ENCODE data around the gene SCN1A. TPM values are rescaled to one million over a fixed set of nuclear protein-coding genes. Genes with fewer than 3 reads are reported as not detected.

Gene SCN1A
- polyA plus RNA-seq, 1 donor (not counting 4 experiments of a cell fraction or from before 2014, with no cell fraction given), result not detected

GRCh38 chr2:166044853-166045483 lies 82.9 kb downstream of the SCN1A start:
- FAIRE-seq (no peak), DNase-seq (ENCODE audit: low read depth, low spot score) (no peak)
- dilution Hi-C loops (cut with MboI; ENCODE audit: extremely low pct_ligation_motif_present, low sequenced_read_pairs), result no loop called here
- no peaks in the 10 kb centered on the region for H3K27me3 ChIP-seq (ENCODE audit: control insufficient read depth, extremely low read depth, insufficient read depth, low read length)
- no peaks in the 10 kb centered on the region for H3K79me2 ChIP-seq (ENCODE audit: control insufficient read depth, insufficient read depth, low read length)
- no peaks in the 10 kb centered on the region for H3K9me3 ChIP-seq (ENCODE audit: control insufficient read depth, low read depth, low read length)
- H3K9ac ChIP-seq (ENCODE audit: control insufficient read depth, extremely low read depth, insufficient read depth, low read length), result no peak overlapping the region
- H3K27ac ChIP-seq (ENCODE audit: control insufficient read depth, insufficient read depth, low read length), result no peak overlapping the region
- no peak overlapping the region for H3K4me2 ChIP-seq (ENCODE audit: control insufficient read depth, extremely low read depth, insufficient read depth, low read depth, low read length)
- H4K20me1 ChIP-seq (ENCODE audit: control insufficient read depth, extremely low read depth, insufficient read depth, low read length), result no peaks in the 10 kb centered on the region
- no peaks in the 10 kb centered on the region for H3K36me3 ChIP-seq (ENCODE audit: control insufficient read depth in 2 of 2, extremely low read depth in 1 of 2, insufficient read depth in 2 of 2, low read length in 2 of 2)
- no peaks in the 10 kb centered on the region for H3K4me1 ChIP-seq (ENCODE audit: control insufficient read depth, extremely low read depth, insufficient read depth, low read length)
- no peak overlapping the region for H2AFZ ChIP-seq (ENCODE audit: control insufficient read depth, low read length)
- TF ChIP-seq CTCF (optimal IDR thresholded peaks at IDR 0.05 in 1 of 3, IDR thresholded peaks at IDR 0.05 in 1 of 3, conservative IDR thresholded peaks at IDR 0.05 in 1 of 3; ENCODE audit: extremely low read depth in 1 of 3, insufficient read depth in 2 of 3, low read length in 3 of 3), result no peak
- no peak for TF ChIP-seq EZH2 (IDR thresholded peaks at IDR 0.05; ENCODE audit: low read length)
- H3K4me3 ChIP-seq (ENCODE audit: control insufficient read depth in 2 of 3, extremely low read depth in 1 of 3, insufficient read depth in 2 of 3, low read depth in 1 of 3, low read length in 3 of 3), result no peak overlapping the region
- H3K9me1 ChIP-seq (ENCODE audit: control insufficient read depth, extremely low read depth, insufficient read depth, low read length), result no peaks in the 10 kb centered on the region

GRCh38 chr2:166042768-166043390 lies 84.9 kb downstream of the SCN1A start:
- Histone ChIP-seq H3K4me2 (ENCODE audit: control insufficient read depth, extremely low read depth, insufficient read depth, low read depth, low read length) (no peak overlapping the region), H3K9ac (ENCODE audit: control insufficient read depth, extremely low read depth, insufficient read depth, low read length) (no peak overlapping the region), H3K36me3 (ENCODE audit: control insufficient read depth in 2 of 2, extremely low read depth in 1 of 2, insufficient read depth in 2 of 2, low read length in 2 of 2) (no peaks in the 10 kb centered on the region), H4K20me1 (ENCODE audit: control insufficient read depth, extremely low read depth, insufficient read depth, low read length) (no peaks in the 10 kb centered on the region), H3K4me3 (ENCODE audit: control insufficient read depth in 2 of 3, extremely low read depth in 1 of 3, insufficient read depth in 2 of 3, low read depth in 1 of 3, low read length in 3 of 3) (no peak overlapping the region), H3K9me3 (ENCODE audit: control insufficient read depth, low read depth, low read length) (no peaks in the 10 kb centered on the region), H3K27ac (ENCODE audit: control insufficient read depth, insufficient read depth, low read length) (no peak overlapping the region), H2AFZ (ENCODE audit: control insufficient read depth, low read length) (no peak overlapping the region), H3K27me3 (ENCODE audit: control insufficient read depth, extremely low read depth, insufficient read depth, low read length) (no peaks in the 10 kb centered on the region), H3K9me1 (ENCODE audit: control insufficient read depth, extremely low read depth, insufficient read depth, low read length) (no peaks in the 10 kb centered on the region), H3K79me2 (ENCODE audit: control insufficient read depth, insufficient read depth, low read length) (no peaks in the 10 kb centered on the region), H3K4me1 (ENCODE audit: control insufficient read depth, extremely low read depth, insufficient read depth, low read length) (no peaks in the 10 kb centered on the region)
- no peak for DNase-seq (ENCODE audit: low read depth, low spot score)
- no peak for FAIRE-seq
- TF ChIP-seq CTCF (optimal IDR thresholded peaks at IDR 0.05 in 1 of 3, IDR thresholded peaks at IDR 0.05 in 1 of 3, conservative IDR thresholded peaks at IDR 0.05 in 1 of 3; ENCODE audit: extremely low read depth in 1 of 3, insufficient read depth in 2 of 3, low read length in 3 of 3) (no peak), EZH2 (IDR thresholded peaks at IDR 0.05; ENCODE audit: low read length) (no peak)
- dilution Hi-C loops (cut with MboI; ENCODE audit: extremely low pct_ligation_motif_present, low sequenced_read_pairs), result no loop called here
